K562 (cell line): Measurements from ENCODE around the gene DST. TPM values are rescaled to one million over a fixed set of nuclear protein-coding genes. Genes with fewer than 3 reads are reported as not detected.

Experiments
- CLOCK ChIP-seq: fragments of 250-450 bp; sonication (Bioruptor Pico); IDR thresholded peaks from 2 replicates; pipeline ENCODE4 v1.4.0; 2020; ENCODE audit warnings: mild to moderate bottlenecking, moderate library complexity, borderline replicate concordance
- DPF2 ChIP-seq: fragments of 450-650 bp; IDR thresholded peaks from 2 replicates; pipeline ENCODE4 v1.6.1; 2016
- ELK1 ChIP-seq: sonication (generic); formaldehyde crosslinking; IDR thresholded peaks from 2 replicates; pipeline ENCODE4 v1.8.1; 2022; ENCODE audit warnings: missing genetic modification reagents
- EZH2 ChIP-seq: IDR thresholded peaks from 2 replicates; pipeline ENCODE4 v1.6.1; 2012; ENCODE audit warnings: low read depth, mild to moderate bottlenecking, inconsistent platforms, low read length, borderline replicate concordance
- FOXJ2 ChIP-seq: fragments of 200-800 bp; sonication (Bioruptor generic); IDR thresholded peaks from 2 replicates; pipeline ENCODE4 v1.6.1; 2016; ENCODE audit warnings: missing genetic modification characterization, missing compliant biosample characterization
- MTA1 ChIP-seq: fragments of 450-650 bp; IDR thresholded peaks from 2 replicates; pipeline ENCODE4 v1.6.1; 2017; ENCODE audit warnings: borderline replicate concordance
- NFE2 ChIP-seq: IDR thresholded peaks from 2 replicates; pipeline ENCODE4 v1.6.1; 2014; ENCODE audit warnings: antibody characterized with exemption, low read depth
- NFRKB ChIP-seq: fragments of 450-650 bp; IDR thresholded peaks from 2 replicates; pipeline ENCODE4 v1.6.1; 2016; ENCODE audit warnings: low read depth
- PYGO2 ChIP-seq: fragments of 450-650 bp; IDR thresholded peaks from 2 replicates; pipeline ENCODE4 v1.6.1; 2016; ENCODE audit warnings: mild to moderate bottlenecking, missing genetic modification characterization, moderate library complexity, missing compliant biosample characterization
- TEAD4 ChIP-seq, 2 experiments: sonication (generic) in 1 of 2; formaldehyde crosslinking in 1 of 2; IDR thresholded peaks; 2 replicates each; pipeline versions ENCODE4 v1.6.1 to v1.8.0; 2012 to 2022; ENCODE audit warnings: borderline replicate concordance in 1 of 2, inconsistent platforms in 1 of 2, low read length in 1 of 2, mild to moderate bottlenecking in 1 of 2, missing genetic modification reagents in 1 of 2
- ZBTB11 ChIP-seq, 3 experiments: fragments of 200-800 bp in 1 of 3; fragments of 250-450 bp in 1 of 3; fragments of 450-650 bp in 1 of 3; sonication (Bioruptor Pico) in 1 of 3; sonication (Bioruptor generic) in 1 of 3; formaldehyde crosslinking in 1 of 3; IDR thresholded peaks; 2 replicates each; pipeline versions ENCODE4 v1.6.1 to v1.8.0; 2016 to 2022; ENCODE audit warnings: mild to moderate bottlenecking in 2 of 3, missing genetic modification characterization in 2 of 3, missing compliant biosample characterization in 1 of 3, moderate library complexity in 1 of 3
- ZNF121 ChIP-seq: sonication (generic); formaldehyde crosslinking; conservative IDR thresholded peaks from 2 replicates; pipeline ENCODE4 v1.8.0; 2022; ENCODE audit warnings: missing genetic modification reagents
- ZNF174 ChIP-seq: fragments of 250-450 bp; sonication (Bioruptor Pico); IDR thresholded peaks from 2 replicates; pipeline ENCODE4 v1.4.0; 2020; ENCODE audit warnings: mild to moderate bottlenecking
- ZNF316 ChIP-seq: fragments of 450-650 bp; IDR thresholded peaks from 2 replicates; pipeline ENCODE4 v1.6.1; 2016
- ZNF589 ChIP-seq: fragments of 200-800 bp; sonication (Bioruptor generic); IDR thresholded peaks from 2 replicates; pipeline ENCODE4 v1.6.1; 2016; ENCODE audit warnings: low read depth, missing genetic modification characterization, missing compliant biosample characterization
- ZNF592 ChIP-seq: fragments of 450-650 bp; IDR thresholded peaks from 2 replicates; pipeline ENCODE4 v1.6.1; 2017; ENCODE audit warnings: antibody characterized with exemption, mild to moderate bottlenecking
- polyA plus RNA-seq, 8 experiments: library from polyadenylated mRNA; depleted of rRNA in 4 of 8; stranded (reverse) in 5 of 8; unstranded in 3 of 8; fragments of >200 nt; fragmentation: Nextera tagmentation in 2 of 8; fragmentation: Illumina TruSeq in 1 of 8; extraction: Ambion mirVana in 2 of 8; extraction: Trizol in 1 of 8; gene quantifications; 2 replicates each; pipeline versions ENCODE4 v1.2.1 to v1.2.3, GENCODE V29; 2011 to 2014; ENCODE audit warnings: inconsistent platforms in 1 of 8, missing spikeins in 1 of 8
- total RNA-seq, 7 experiments: library from RNA; depleted of rRNA in 6 of 7; stranded (reverse); fragments of >200 nt in 6 of 7; fragmentation: Illumina TruSeq in 2 of 7; extraction: Trizol in 2 of 7; gene quantifications; 2 replicates each; pipeline versions ENCODE4 v1.2.1 to v1.2.3, GENCODE V29; 2011 to 2021; ENCODE audit warnings: low replicate concordance in 1 of 7

DST gene
- total and polyA plus RNA-seq, 9 of the 15 experiments (the other 6 are each of a cell fraction or from before 2014, with no cell fraction given), result 5.2 to 21.9 (median 13.3) TPM

GRCh38 chr6:56511591-56511990 lies 131.1 kb downstream of the DST start (continued):
- TF ChIP-seq ELK1 (CRISPR knock-in tag), result no peak
- no peak for TF ChIP-seq EZH2
- TF ChIP-seq ZNF121 (CRISPR knock-in tag), result no peak
- TF ChIP-seq DPF2, result peak; percentile 38; the same call in 1 of the 2 replicates
- no peak for TF ChIP-seq ZNF174
- TF ChIP-seq ZNF589 (CRISPR knock-in tag), result no peak
- 0 out of 2 replicates have a peak, but pooled peaks have one; percentile 14 for TF ChIP-seq MTA1
- TF ChIP-seq PYGO2 (tag), result no peak
- TF ChIP-seq ZBTB11 (CRISPR knock-in tag; IDR thresholded peaks at IDR 0.05), result no peak
- TF ChIP-seq CLOCK (CRISPR knock-in tag), result no peak
- peak; percentile 84 for TF ChIP-seq ZNF316
- no peak for TF ChIP-seq NFRKB
- peak; percentile 51 for TF ChIP-seq NFE2
- TF ChIP-seq ZNF592, result no peak
- TF ChIP-seq TEAD4 (IDR thresholded peaks at IDR 0.05; ENCODE audit: low read length), result no peak
- TF ChIP-seq TEAD4 (CRISPR knock-in tag; IDR thresholded peaks at IDR 0.05; ENCODE audit: borderline replicate concordance), result no peak
- TF ChIP-seq FOXJ2 (tag), result peak; percentile 5; the same call in 1 of the 2 replicates
